CD8-positive, alpha-beta memory T cell (primary cell): ENCODE results near the gene TPRX2. TPM values are rescaled to one million over a fixed set of nuclear protein-coding genes. Genes with fewer than 3 reads are reported as not detected.
"Not testable (repeated sequence)": the region's sequence is repeated elsewhere in the genome, so short reads cannot be mapped to it uniquely, and the experiment has no call there.

Experiments
- CTCF ChIA-PET: fragments of 350-600 bp; sonication (Branson Sonifier 250); formaldehyde crosslinking; loops from one replicate; lab custom pipeline; 2021; ENCODE audit warnings: antibody characterized with exemption; lab: Charles Lee
- POLR2A ChIA-PET: fragments of 350-600 bp; sonication (Branson Sonifier 250); formaldehyde crosslinking; loops from one replicate; lab custom pipeline; 2021; ENCODE audit warnings: antibody characterized with exemption; lab: Charles Lee
- DNase-seq, 5 donors: peaks; one replicate each; pipeline versions ENCODE4 v3.0.0 to v3.0.0-alpha.2; 2020 to 2022; ENCODE audit warnings: mixed read lengths in 1 of 5
- H3K27ac ChIP-seq: one replicate; pipeline ENCODE4 v1.7.0; 2013; ENCODE audit warnings: low read depth, mild to moderate bottlenecking, low read length, moderate library complexity
- H3K27me3 ChIP-seq: 2 replicates; pipeline ENCODE4 v1.7.0; 2013; ENCODE audit warnings: low read length, mild to moderate bottlenecking; ENCODE audit not compliant: insufficient read depth, poor library complexity, severe bottlenecking
- H3K36me3 ChIP-seq: 2 replicates; pipeline ENCODE4 v1.7.0; 2013; ENCODE audit warnings: mild to moderate bottlenecking, low read length, moderate library complexity; ENCODE audit not compliant: insufficient read depth
- H3K4me1 ChIP-seq: 2 replicates; pipeline ENCODE4 v1.7.0; 2013; ENCODE audit warnings: mild to moderate bottlenecking, low read length, moderate library complexity; ENCODE audit not compliant: insufficient read depth
- H3K4me3 ChIP-seq: 2 replicates; pipeline ENCODE4 v1.7.0; 2013; ENCODE audit warnings: mild to moderate bottlenecking, low read length
- H3K9me3 ChIP-seq: 2 replicates; pipeline ENCODE4 v1.7.0; 2013; ENCODE audit warnings: mild to moderate bottlenecking, low read length
- H3K27ac Mint-ChIP-seq, 8 donors: one replicate each; pipeline ENCODE4 v1.8.0; 2020 to 2021; ENCODE audit warnings: mixed read lengths in 8 of 8, mild to moderate bottlenecking in 6 of 8, inconsistent platforms in 3 of 8, moderate library complexity in 3 of 8
- H3K27me3 Mint-ChIP-seq, 2 donors: one replicate each; pipeline ENCODE4 v1.8.0; 2020 to 2021; ENCODE audit warnings: mixed read lengths in 2 of 2, mild to moderate bottlenecking in 1 of 2, moderate library complexity in 1 of 2
- H3K36me3 Mint-ChIP-seq, 3 donors: one replicate each; pipeline ENCODE4 v1.8.0; 2020 to 2021; ENCODE audit warnings: mixed read lengths in 3 of 3, inconsistent platforms in 1 of 3, mild to moderate bottlenecking in 1 of 3
- H3K4me1 Mint-ChIP-seq, 3 donors: one replicate each; pipeline ENCODE4 v1.8.0; 2020 to 2021; ENCODE audit warnings: mixed read lengths in 3 of 3, inconsistent platforms in 1 of 3, mild to moderate bottlenecking in 1 of 3
- H3K4me3 Mint-ChIP-seq, 7 donors: one replicate each; pipeline ENCODE4 v1.8.0; 2020 to 2021; ENCODE audit warnings: mixed read lengths in 7 of 7, mild to moderate bottlenecking in 6 of 7, moderate library complexity in 4 of 7, inconsistent platforms in 2 of 7
- H3K9me3 Mint-ChIP-seq, 5 donors: one replicate each; pipeline ENCODE4 v1.8.0; 2020 to 2022; ENCODE audit warnings: mixed read lengths in 5 of 5, mild to moderate bottlenecking in 3 of 5, moderate library complexity in 2 of 5, inconsistent platforms in 1 of 5
- polyA plus RNA-seq: library from polyadenylated mRNA; unstranded; fragments of 300-500 nt; fragmentation: Illumina TruSeq; gene quantifications from one replicate; pipeline ENCODE4 v1.2.3, GENCODE V29; 2021
- total RNA-seq, 2 experiments: library from RNA; stranded (reverse); gene quantifications; one replicate each; pipeline ENCODE4 v1.2.3, GENCODE V29; 2021

TPRX2 gene
- total and polyA plus RNA-seq, 3 experiments from 2014 or later: not detected

- H3K9me3 ChIP-seq, H3K4me1 Mint-ChIP-seq, H3K27ac Mint-ChIP-seq, H3K36me3 Mint-ChIP-seq, H3K36me3 ChIP-seq, H3K9me3 Mint-ChIP-seq, H3K4me1 ChIP-seq, H3K4me3 Mint-ChIP-seq, H3K4me3 ChIP-seq, H3K27me3 Mint-ChIP-seq, POLR2A ChIA-PET, H3K27ac ChIP-seq, H3K27me3 ChIP-seq, CTCF ChIA-PET: not testable (repeated sequence)
- DNase-seq: peak; percentile 48 to 83 (median 53)
Measured at GRCh38 chr19:47909350-47909749, 50.3 kb downstream of the TPRX2 start.

- CTCF ChIA-PET, H3K27ac Mint-ChIP-seq, POLR2A ChIA-PET, DNase-seq, H3K9me3 Mint-ChIP-seq, H3K36me3 Mint-ChIP-seq, H3K4me1 Mint-ChIP-seq, H3K27me3 ChIP-seq, H3K27me3 Mint-ChIP-seq, H3K4me1 ChIP-seq, H3K9me3 ChIP-seq, H3K27ac ChIP-seq, H3K4me3 ChIP-seq, H3K4me3 Mint-ChIP-seq, H3K36me3 ChIP-seq: not testable (repeated sequence)
Measured at GRCh38 chr19:47910191-47910590, 51.2 kb downstream of the TPRX2 start.

Other genes starting within 250 kb of the TPRX2 start
- gene EHD2, start 145.8 kb upstream of the TPRX2 start, total RNA-seq: under 1 TPM in 1 of 2 experiments, not detected in 1; 0.07 TPM
- gene EHD2, start 145.8 kb upstream of the TPRX2 start, polyA plus RNA-seq: not detected
- 100 to 1,000 TPM; 236 to 243 TPM for gene NOP53, start 113.7 kb upstream of the TPRX2 start, total RNA-seq
- gene NOP53, start 113.7 kb upstream of the TPRX2 start, polyA plus RNA-seq: 196 TPM
- 100 to 1,000 TPM; 116 to 122 TPM for gene SELENOW, start 80.5 kb upstream of the TPRX2 start, total RNA-seq
- gene SELENOW, start 80.5 kb upstream of the TPRX2 start, polyA plus RNA-seq: 334 TPM
- not detected for gene TPRX1, start 54.7 kb upstream of the TPRX2 start, total RNA-seq
- not detected for gene TPRX1, start 54.7 kb upstream of the TPRX2 start, polyA plus RNA-seq
- not detected for gene CRX, start 37.3 kb upstream of the TPRX2 start, total RNA-seq
- gene CRX, start 37.3 kb upstream of the TPRX2 start, polyA plus RNA-seq: not detected
- gene SULT2A1, start 27.1 kb downstream of the TPRX2 start, total RNA-seq: not detected
- not detected for gene SULT2A1, start 27.1 kb downstream of the TPRX2 start, polyA plus RNA-seq
- gene BSPH1, start 132.9 kb downstream of the TPRX2 start, total RNA-seq: not detected
- not detected for gene BSPH1, start 132.9 kb downstream of the TPRX2 start, polyA plus RNA-seq
- not detected for gene ELSPBP1, start 135.4 kb downstream of the TPRX2 start, total RNA-seq
- gene ELSPBP1, start 135.4 kb downstream of the TPRX2 start, polyA plus RNA-seq: not detected
- not detected for gene CABP5, start 184.8 kb downstream of the TPRX2 start, total RNA-seq
- gene CABP5, start 184.8 kb downstream of the TPRX2 start, polyA plus RNA-seq: not detected